ENCODE results near the gene TMOD4.

DNA sequence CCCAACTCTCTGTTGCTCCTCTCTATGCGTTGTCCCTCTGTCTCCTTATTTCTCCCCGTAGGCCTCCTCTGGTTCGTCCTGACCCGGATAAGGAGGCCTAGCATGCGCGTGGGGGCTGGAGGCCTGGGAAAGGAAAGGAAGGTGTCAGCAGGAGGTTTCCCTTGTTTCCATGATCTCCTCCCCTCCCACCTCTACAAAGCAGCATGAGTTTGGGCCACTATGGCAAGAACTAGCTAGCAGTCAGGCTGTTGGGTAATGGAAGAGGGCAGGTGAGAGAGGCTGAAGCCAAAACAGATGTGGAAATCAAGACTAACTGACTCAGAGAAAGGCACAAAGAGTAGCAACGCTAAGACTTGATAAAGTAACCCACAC is 28.7 kb downstream of the TMOD4 start:
- TF ChIP-seq CTCF (IDR thresholded peaks at IDR 0.05; ENCODE audit: poor library complexity) (no peak), EZH2phosphoT487 (IDR thresholded peaks at IDR 0.05; ENCODE audit: low read depth, severe bottlenecking, unreplicated experiment) (no peak), EZH2 (IDR thresholded peaks at IDR 0.05; ENCODE audit: borderline replicate concordance) (no peak)
